GM21526 (cell line): ENCODE measurements around the gene ZNF823.
"Not testable (repeated sequence)": the region's sequence is repeated elsewhere in the genome, so short reads cannot be mapped to it uniquely, and the experiment has no call there.

Experiments
- ATAC-seq: cut with Tn5 transposase; IDR thresholded peaks from one replicate; pipeline ENCODE4 v1.9.1; 2021; ENCODE audit warnings: moderate library complexity; ENCODE audit not compliant: unreplicated experiment, low FRiP score

ZNF823 gene

DNA sequence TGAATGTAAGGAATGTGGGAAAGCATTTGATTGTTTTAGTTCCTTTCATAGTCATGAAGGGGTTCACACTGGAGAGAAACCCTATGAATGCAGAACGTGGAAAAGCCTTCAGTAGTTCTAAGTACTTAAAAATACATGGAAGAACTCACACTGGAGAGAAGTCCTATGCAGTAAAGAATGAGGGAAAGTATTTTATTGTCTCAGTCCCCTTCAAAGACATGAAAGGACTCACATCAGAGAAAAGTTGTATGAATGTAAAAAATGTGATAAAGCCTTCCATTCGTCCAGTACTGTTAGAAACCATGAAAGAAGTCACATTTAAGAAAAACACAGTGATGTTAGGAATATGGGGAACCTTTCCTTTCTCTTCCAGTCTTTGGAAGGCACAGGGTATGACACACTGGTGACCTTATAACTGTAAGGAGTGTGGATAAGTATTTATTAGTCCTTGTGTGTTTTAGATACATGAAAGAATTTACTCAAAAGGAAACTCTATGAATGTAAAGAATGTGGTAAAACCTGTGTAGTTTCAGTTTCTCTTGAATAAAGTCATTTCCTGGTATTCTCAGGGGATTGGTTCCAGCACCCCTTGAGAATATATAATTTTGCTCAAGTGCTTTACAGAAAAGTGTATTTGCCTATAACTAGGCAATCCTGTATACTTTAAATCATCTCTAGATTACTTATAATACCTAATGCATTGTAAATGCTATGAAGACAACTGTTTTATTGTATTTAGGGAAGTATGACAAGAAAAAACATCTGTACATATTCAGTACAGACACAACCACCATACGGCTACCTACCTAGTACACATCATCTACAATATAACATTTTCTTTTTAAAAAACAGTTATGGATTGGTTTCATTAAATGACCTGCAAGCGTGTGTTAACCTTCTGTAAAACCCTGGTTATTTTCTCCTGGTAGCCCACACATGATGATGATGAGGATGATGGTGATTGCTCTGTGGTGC, 52.8 kb downstream of the ZNF823 start:
- ATAC-seq = no peak

DNA sequence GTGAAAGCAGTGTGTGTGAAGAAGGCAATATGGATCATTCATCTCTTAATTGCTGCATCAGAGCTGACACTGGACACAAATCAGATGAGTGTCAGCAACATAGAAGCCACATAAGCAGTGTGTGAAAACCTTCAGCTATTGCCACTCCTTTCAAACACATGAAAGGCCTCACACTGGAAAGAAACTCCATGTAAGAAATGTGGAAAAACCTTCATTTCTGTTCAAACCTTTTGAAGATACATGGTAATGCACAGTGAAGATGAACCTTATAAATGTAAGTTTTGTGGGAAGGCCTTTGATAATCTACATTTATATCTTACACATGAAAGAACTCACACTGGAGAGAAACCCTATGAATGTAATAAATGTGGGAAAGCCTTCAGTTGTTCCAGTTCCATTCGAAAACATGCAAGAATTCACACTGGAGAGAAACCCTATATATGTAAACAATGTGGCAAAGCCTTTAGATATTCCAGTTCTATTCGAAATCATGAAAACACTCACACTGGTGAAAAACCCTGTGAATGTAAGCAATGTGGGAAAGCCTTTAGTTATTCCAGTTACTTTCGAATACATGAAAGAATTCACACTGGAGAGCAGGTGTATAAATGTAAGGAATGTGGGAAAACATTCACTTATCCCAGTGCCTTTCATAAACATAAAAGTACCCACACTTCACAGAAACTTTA, 53.6 kb downstream of the ZNF823 start:
- ATAC-seq = no peak

DNA sequence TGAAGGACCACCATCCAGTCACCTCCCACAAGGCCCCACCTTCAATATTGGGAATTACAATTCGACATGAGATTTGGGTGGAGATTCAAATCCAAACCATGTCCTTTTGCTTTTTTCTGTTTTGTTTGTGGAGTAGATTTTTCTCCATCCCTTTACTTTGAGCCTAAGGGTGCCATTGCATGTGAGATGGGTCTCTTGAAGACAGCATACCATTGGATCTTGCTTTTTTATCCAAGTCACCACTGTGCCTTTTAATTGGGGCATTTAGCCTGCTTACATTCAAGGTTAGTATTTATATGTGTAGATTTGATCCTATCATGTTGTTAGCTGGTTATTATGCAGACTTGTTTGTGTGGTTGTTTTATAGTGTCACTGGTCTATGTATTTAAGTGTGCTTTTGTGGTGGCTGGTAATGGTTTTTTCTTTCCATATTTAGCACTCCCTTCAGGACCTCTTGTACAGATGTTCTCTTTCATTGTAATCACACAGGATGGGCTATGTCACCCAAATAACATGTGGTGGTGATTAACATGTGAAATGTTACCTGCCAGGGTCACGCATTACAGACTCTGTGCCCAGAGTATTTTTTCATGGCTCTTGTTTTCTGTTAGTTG, 58.0 kb downstream of the ZNF823 start:
- ATAC-seq = no peak

- no peak for ATAC-seq
These were observed 60.2 kb downstream of the ZNF823 start for GRCh38 chr19:11678504-11678903.

DNA sequence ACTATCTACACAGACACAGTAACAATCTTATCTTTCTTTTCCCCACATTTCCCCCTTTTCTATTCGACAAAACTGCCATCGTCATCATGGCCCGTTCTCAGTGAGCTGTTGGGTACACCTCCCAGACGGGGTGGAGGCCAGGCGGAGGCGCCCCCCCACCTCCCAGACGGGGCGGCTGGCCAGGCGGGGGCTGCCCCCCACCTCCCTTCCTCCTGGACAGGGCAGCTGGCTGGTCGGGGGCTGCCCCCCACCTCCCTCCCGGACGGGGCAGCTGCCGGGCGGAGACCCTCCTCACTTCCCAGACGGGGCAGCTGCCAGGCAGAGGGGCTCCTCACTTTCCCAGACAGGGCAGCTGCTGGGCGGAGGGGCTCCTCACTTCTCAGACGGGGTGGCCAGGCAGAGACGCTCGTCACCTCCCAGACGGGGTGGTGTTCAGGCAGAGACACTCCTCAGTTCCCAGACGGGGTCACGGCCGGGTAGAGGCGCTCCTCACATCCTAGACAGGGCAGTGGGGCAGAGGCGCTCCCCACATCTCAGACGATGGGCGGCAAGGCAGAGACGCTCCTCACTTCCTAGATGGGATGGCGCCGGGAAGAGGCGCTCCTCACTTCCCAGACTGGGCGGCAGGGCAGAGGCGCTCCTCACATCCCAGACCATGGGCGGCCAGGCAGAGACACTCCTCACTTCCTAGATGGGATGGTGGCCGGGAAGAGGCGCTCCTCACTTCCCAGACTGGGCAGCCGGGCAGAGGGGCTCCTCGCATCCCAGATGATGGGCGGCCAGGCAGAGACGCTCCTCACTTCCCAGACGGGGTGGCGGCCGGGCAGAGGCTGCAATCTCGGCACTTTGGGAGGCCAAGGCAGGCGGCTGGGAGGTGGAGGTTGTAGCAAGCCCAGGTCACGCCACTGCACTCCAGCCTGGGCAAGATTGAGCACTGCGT, 61.8 kb downstream of the ZNF823 start:
- ATAC-seq = not testable (repeated sequence)

DNA sequence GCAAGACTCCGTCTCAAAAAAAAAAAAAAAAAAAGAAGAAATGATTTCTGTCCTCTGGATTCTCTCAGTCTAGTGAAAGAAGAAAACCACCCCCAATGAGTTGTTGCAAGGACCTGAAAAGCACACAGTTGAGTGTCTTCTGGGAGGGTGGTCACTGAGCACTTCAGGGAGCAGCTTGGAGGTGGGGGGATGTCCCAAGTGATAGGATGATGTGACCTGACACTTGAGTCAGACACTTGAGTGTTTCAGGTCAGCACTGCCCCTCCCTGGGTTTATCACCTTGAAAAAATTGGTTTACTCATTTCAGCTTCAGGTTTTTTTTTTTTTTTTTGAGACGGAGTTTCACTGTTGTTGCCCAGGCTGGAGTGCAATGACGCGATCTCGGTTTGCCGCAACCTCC, 63.2 kb downstream of the ZNF823 start:
- ATAC-seq = no peak

DNA sequence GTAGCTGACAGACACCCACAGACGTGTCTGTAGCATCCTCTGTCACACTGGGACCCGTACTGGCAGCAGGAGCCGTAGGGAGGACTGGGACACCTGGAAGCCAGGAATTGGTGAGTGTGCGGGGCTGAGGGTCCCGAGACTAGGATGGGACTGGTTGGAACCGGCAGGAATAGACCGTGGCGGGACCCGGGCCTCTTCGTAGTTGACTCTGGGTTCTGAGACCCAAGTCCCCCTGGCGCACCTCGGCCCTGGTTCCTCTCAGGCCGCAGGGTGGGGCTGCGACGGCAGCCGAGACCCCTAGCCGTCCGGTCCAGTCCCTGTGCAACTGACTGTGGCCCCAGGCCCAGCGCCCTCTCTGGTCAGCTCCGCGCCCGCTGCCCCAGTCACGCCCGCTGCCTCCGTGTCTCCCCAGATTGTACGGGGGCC, 64.7 kb downstream of the ZNF823 start:
- ATAC-seq = no peak

DNA sequence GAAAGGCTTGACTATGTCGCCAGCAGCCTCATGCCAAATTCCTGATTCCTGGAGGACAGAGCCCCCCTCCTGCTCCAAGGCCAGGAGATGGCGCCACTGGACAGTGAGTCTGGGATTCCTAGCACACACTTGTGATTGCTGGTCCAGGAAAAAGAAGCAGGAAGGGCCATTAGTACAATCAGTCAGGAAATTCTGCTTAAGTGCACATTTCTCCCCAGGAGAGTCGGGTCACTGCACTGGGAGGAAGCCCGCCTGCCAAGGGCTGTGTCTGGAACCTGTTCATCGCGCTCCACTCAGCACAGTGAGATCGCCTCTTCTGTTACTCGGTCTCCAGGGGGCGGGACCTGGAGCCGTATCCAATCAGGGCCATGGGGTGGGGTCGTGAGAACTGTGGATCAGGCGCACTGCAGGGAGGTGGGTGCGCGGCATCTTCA, 65.1 kb downstream of the ZNF823 start:
- no peak for ATAC-seq
